Effector memory CD8-positive, alpha-beta T cell (primary cell): ENCODE results near the gene LAMP1.
"Not testable (repeated sequence)": the region's sequence is repeated elsewhere in the genome, so short reads cannot be mapped to it uniquely, and the experiment has no call there.

Source experiments
- ATAC-seq: fragments of 150-1000 bp; cut with Tn5 transposase; replicated peaks from 2 replicates; pipeline ENCODE4 v1.10.0; 2021; ENCODE audit warnings: mild to moderate bottlenecking, moderate library complexity
- DNase-seq, 3 experiments: peaks; one replicate each; pipeline ENCODE4 v3.0.0; 2021
- H3K27ac Mint-ChIP-seq, 2 donors: one replicate each; pipeline ENCODE4 v1.8.0; 2022; ENCODE audit warnings: mild to moderate bottlenecking in 2 of 2, mixed read lengths in 2 of 2, moderate library complexity in 2 of 2
- H3K27me3 Mint-ChIP-seq, 2 donors: one replicate each; pipeline ENCODE4 v1.8.0; 2022; ENCODE audit warnings: mixed read lengths in 2 of 2
- H3K36me3 Mint-ChIP-seq: one replicate; pipeline ENCODE4 v1.8.0; 2022; ENCODE audit warnings: mild to moderate bottlenecking, moderate library complexity, mixed read lengths; ENCODE audit not compliant: insufficient read depth
- H3K4me1 Mint-ChIP-seq, 2 donors: one replicate each; pipeline ENCODE4 v1.8.0; 2022; ENCODE audit warnings: low read depth in 2 of 2, mixed read lengths in 2 of 2
- H3K4me3 Mint-ChIP-seq, 2 donors: one replicate each; pipeline ENCODE4 v1.8.0; 2022; ENCODE audit warnings: mild to moderate bottlenecking in 2 of 2, mixed read lengths in 2 of 2, moderate library complexity in 2 of 2
- H3K9me3 Mint-ChIP-seq, 2 donors: one replicate each; pipeline ENCODE4 v1.8.0; 2022; ENCODE audit warnings: mixed read lengths in 2 of 2

Gene LAMP1

DNA sequence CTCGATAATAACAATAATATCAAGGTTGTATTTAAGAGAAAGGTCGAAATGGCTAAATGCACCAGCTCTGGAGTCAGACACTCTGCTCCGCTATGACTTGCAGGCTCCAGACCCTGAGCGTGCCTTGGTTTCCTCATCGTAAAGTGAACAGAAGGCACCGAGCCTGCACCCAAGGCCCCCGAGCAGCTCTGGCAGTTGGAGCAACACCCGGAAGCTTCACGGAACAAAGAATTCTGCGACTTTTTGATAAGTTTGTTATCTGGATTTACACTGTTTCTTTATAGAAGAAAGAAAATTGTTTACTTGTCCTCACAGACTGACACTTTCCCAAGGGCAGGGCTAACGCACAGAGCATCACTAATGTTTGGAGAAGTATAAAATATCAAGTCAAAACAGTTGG, 62.5 kb downstream of the LAMP1 start:
- H3K4me3 Mint-ChIP-seq, result no peak overlapping the region
- DNase-seq (no peak), ATAC-seq (no peak)
- no peaks in the 10 kb centered on the region for H3K9me3 Mint-ChIP-seq
- no peak overlapping the region for H3K27ac Mint-ChIP-seq
- no peaks in the 10 kb centered on the region for H3K36me3 Mint-ChIP-seq
- peaks cover 26 to 52% of the 10 kb centered on the region in 2 donors for H3K27me3 Mint-ChIP-seq
- H3K4me1 Mint-ChIP-seq, result no peaks in the 10 kb centered on the region

- Mint-ChIP-seq H3K4me1 (peaks cover 0 to 1% of the 10 kb centered on the region in 2 donors), H3K36me3 (no peaks in the 10 kb centered on the region), H3K27me3 (peaks cover 27 to 53% of the 10 kb centered on the region in 2 donors), H3K27ac (no peak overlapping the region), H3K4me3 (no peak overlapping the region), H3K9me3 (no peaks in the 10 kb centered on the region)
- ATAC-seq, result no peak
- no peak for DNase-seq
These were observed 63.4 kb downstream of the LAMP1 start for GRCh38 chr13:113360446-113360845.

GRCh38 chr13:113361406-113361805, 64.4 kb downstream of the LAMP1 start:
- Mint-ChIP-seq H3K4me1 (peaks cover 0 to 1% of the 10 kb centered on the region in 2 donors), H3K27ac (no peak overlapping the region), H3K36me3 (no peaks in the 10 kb centered on the region), H3K27me3 (peaks cover 29 to 57% of the 10 kb centered on the region in 2 donors), H3K9me3 (no peaks in the 10 kb centered on the region), H3K4me3 (no peak overlapping the region)
- DNase-seq (no peak), ATAC-seq (peak; percentile 27)

DNA sequence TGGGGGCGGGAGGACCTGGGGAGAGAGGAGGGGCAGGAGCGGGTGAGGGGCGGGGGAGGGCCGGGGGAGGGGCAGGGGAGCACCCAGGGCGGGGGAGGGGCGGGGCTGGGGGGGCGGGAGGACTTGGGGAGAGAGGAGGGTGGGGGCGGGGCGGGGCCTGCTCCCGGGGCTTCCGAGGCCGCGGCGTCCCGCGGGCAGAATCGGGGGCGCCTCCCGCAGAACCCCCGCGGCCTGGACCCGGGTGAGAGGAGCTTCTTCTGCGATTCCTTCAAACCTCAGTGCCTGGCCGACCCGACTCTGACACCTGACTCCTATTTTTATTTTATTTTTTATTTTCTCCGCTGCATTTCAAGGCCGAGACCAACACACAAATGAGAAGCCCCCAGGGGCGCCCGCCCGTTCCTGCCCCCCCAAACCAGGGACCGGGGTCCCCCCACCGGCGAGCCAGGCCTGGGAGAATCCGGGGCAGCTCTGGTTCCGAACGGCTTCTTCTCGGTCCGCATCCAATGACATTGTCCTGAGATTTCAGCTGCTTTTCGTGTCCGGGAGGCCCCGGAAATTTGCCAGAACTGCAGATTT, 67.4 kb downstream of the LAMP1 start:
- no peak for ATAC-seq
- peak overlapping the region; percentile 33 for H3K4me3 Mint-ChIP-seq
- peaks cover 23 to 56% of the 10 kb centered on the region in 2 donors for H3K27me3 Mint-ChIP-seq

GRCh38 chr13:113364901-113365582, 68.0 kb downstream of the LAMP1 start:
- H3K4me3 Mint-ChIP-seq, result peak overlapping the region; percentile 33 to 61

More for the DNA sequence above, 67.4 kb downstream of the LAMP1 start:
- Mint-ChIP-seq H3K9me3 (no peaks in the 10 kb centered on the region), H3K27ac (no peak overlapping the region), H3K36me3 (no peaks in the 10 kb centered on the region), H3K4me1 (peaks cover 0 to 1% of the 10 kb centered on the region in 2 donors)
- no peak for DNase-seq

GRCh38 chr13:113365583-113365970, 68.5 kb downstream of the LAMP1 start:
- Mint-ChIP-seq H3K27ac (no peak overlapping the region), H3K4me3 (peak overlapping the region; percentile 33 to 61), H3K27me3 (peaks cover 23 to 44% of the 10 kb centered on the region in 2 donors), H3K36me3 (no peaks in the 10 kb centered on the region), H3K9me3 (no peaks in the 10 kb centered on the region), H3K4me1 (peaks cover 0 to 1% of the 10 kb centered on the region in 2 donors)
- DNase-seq (no peak), ATAC-seq (no peak)

More at GRCh38 chr13:113364901-113365582, 68.0 kb downstream of the LAMP1 start:
- H3K9me3 Mint-ChIP-seq, result no peaks in the 10 kb centered on the region
- DNase-seq (no peak), ATAC-seq (no peak)
- no peak overlapping the region for H3K27ac Mint-ChIP-seq
- H3K4me1 Mint-ChIP-seq, result peaks cover 0 to 1% of the 10 kb centered on the region in 2 donors
- H3K27me3 Mint-ChIP-seq, result peaks cover 23 to 49% of the 10 kb centered on the region in 2 donors
- no peaks in the 10 kb centered on the region for H3K36me3 Mint-ChIP-seq

DNA sequence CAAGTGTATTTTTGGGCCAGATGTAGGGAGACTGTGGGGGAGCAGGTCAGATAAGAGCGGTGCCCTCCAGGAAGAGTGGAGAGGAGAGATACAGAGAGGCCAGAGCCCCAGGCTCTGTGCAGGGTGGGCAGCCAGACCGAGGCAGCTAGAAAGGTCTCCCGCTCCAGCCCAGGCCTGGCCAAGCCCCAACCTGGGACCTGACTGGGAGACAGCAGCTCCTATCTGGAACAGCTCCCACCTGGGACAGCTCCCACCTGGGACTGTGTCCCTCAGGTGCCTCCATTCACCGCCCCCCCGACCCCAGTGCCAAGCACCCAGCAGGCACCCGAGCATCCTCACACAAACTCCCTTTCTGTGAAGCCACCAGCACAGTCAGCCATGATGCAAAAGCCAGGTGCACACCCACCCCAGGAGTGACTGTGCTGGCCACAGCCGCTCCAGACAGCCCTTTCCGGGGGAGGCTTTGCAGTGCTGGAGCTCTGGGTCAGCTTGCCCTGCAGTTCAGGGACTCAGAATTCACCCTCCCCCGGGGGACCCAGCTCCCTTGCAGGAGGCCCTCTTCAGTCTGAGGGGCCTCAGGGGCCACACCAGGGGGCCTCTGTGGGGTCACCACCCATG, 69.0 kb downstream of the LAMP1 start:
- H3K4me1 Mint-ChIP-seq, result peaks cover 0 to 1% of the 10 kb centered on the region in 2 donors
- no peak overlapping the region for H3K27ac Mint-ChIP-seq
- no peaks in the 10 kb centered on the region for H3K9me3 Mint-ChIP-seq
- H3K4me3 Mint-ChIP-seq, result peak overlapping the region in 1 of 2 donors; percentile 61
- DNase-seq, result no peak
- H3K27me3 Mint-ChIP-seq, result peaks cover 22 to 41% of the 10 kb centered on the region in 2 donors
- no peak for ATAC-seq
- no peaks in the 10 kb centered on the region for H3K36me3 Mint-ChIP-seq

GRCh38 chr13:113367020-113367560, 70.1 kb downstream of the LAMP1 start:
- H3K9me3 Mint-ChIP-seq, result no peaks in the 10 kb centered on the region
- no peak overlapping the region for H3K27ac Mint-ChIP-seq
- DNase-seq (no peak), ATAC-seq (no peak)
- H3K27me3 Mint-ChIP-seq, result peaks cover 18 to 41% of the 10 kb centered on the region in 2 donors
- no peaks in the 10 kb centered on the region for H3K36me3 Mint-ChIP-seq
- peaks cover 0 to 1% of the 10 kb centered on the region in 2 donors for H3K4me1 Mint-ChIP-seq
- H3K4me3 Mint-ChIP-seq, result no peak overlapping the region

GRCh38 chr13:113367771-113368170, 70.7 kb downstream of the LAMP1 start:
- Mint-ChIP-seq H3K27me3 (peaks cover 11 to 34% of the 10 kb centered on the region in 2 donors), H3K4me3 (no peak overlapping the region), H3K4me1 (peaks cover 0 to 1% of the 10 kb centered on the region in 2 donors), H3K27ac (peak overlapping the region in 1 of 2 donors; percentile 26), H3K36me3 (no peaks in the 10 kb centered on the region), H3K9me3 (no peaks in the 10 kb centered on the region)
- ATAC-seq (no peak), DNase-seq (no peak)

- DNase-seq, H3K4me3 Mint-ChIP-seq, H3K9me3 Mint-ChIP-seq, H3K4me1 Mint-ChIP-seq, ATAC-seq, H3K36me3 Mint-ChIP-seq: not testable (repeated sequence)
- peak overlapping the region in 1 of 2 donors; percentile 26 for H3K27ac Mint-ChIP-seq
- peaks cover 10 to 35% of the 10 kb centered on the region in 2 donors for H3K27me3 Mint-ChIP-seq
These were observed 71.3 kb downstream of the LAMP1 start for GRCh38 chr13:113368353-113368752.

DNA sequence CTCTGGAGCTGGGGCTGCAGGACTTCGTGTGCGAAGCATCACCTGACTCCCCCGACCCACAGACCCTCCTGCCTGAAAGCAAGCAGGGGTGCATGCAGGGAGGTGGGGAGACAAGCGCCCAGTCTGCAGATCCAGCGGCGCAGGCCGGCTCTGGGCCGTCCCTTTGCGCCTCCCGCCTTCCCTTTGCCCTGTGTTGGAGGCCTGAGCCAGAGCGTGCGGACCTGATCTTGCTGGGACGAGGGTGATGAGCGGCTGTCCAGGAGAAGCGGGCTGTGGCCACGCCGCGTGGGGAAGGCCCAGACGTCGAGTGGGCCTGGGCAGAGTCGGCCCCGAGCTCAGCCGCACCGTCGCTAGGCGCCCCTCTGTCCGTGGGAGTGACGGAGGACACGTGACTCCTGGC, 72.2 kb downstream of the LAMP1 start:
- H3K27ac Mint-ChIP-seq, result no peak overlapping the region
- no peak overlapping the region for H3K4me3 Mint-ChIP-seq
- no peaks in the 10 kb centered on the region for H3K9me3 Mint-ChIP-seq
- H3K36me3 Mint-ChIP-seq, result no peaks in the 10 kb centered on the region
- peaks cover 0 to 1% of the 10 kb centered on the region in 2 donors for H3K4me1 Mint-ChIP-seq
- DNase-seq, result no peak
- ATAC-seq, result no peak
- peaks cover 11 to 44% of the 10 kb centered on the region in 2 donors for H3K27me3 Mint-ChIP-seq

DNA sequence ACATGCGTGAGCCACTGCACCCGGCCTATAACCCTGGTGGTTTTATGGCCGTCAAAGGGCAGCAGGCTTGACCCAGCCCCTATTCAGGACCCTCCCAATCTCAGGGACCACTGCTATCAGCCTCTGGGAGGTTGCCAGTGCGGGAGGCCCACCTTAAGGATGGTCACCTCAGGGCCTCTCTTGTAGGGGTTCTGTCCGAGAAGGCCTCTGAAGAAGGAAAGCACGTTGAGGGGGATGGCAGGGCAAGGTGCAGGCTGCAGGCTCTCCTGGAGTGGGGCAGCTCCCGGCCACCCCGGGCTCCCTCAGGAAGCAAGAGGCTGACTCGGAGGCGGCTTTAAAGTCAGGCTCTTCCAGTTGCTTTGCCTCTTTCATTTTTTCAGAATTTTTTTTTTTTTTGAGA, 72.8 kb downstream of the LAMP1 start:
- H3K27ac Mint-ChIP-seq, result no peak overlapping the region
- H3K4me3 Mint-ChIP-seq, result no peak overlapping the region
- H3K27me3 Mint-ChIP-seq, result peaks cover 18 to 50% of the 10 kb centered on the region in 2 donors
- ATAC-seq, result no peak
- H3K4me1 Mint-ChIP-seq, result peaks cover 0 to 1% of the 10 kb centered on the region in 2 donors
- H3K36me3 Mint-ChIP-seq, result no peaks in the 10 kb centered on the region
- DNase-seq, result no peak
- no peaks in the 10 kb centered on the region for H3K9me3 Mint-ChIP-seq

DNA sequence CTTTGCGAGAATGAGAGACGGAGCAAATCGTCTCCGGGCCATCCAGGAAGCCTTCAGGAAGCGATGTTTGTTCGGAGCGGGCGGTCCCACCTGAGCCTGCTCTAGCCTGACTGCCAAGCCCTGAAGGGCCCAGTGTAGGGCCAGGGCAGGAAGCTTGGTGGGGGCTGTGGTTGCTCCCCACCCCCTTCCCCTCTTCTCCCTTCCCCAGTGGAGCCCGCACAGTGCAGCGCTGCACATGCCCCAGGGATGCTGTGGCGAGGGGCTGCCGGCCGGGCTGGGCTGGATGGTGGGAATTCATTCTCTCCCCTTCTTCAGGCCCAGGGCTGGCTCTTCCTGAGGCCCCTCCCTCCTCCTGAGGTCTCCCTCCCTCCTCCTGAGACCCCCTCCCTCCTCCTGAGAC, 74.0 kb downstream of the LAMP1 start:
- ATAC-seq (no peak), DNase-seq (no peak)
- H3K9me3 Mint-ChIP-seq, result no peaks in the 10 kb centered on the region
- H3K36me3 Mint-ChIP-seq, result no peaks in the 10 kb centered on the region
- H3K4me3 Mint-ChIP-seq, result no peak overlapping the region
- no peak overlapping the region for H3K27ac Mint-ChIP-seq
- peaks cover 13 to 46% of the 10 kb centered on the region in 2 donors for H3K27me3 Mint-ChIP-seq
- H3K4me1 Mint-ChIP-seq, result no peaks in the 10 kb centered on the region
